ENCODE measurements around the gene DENND2D. TPM values are rescaled to one million over a fixed set of nuclear protein-coding genes. Genes with fewer than 3 reads are reported as not detected.

The DENND2D gene
- total RNA-seq, 4 donors from 2014 or later = 30.2 to 61.2 (median 39.2) TPM

DNA sequence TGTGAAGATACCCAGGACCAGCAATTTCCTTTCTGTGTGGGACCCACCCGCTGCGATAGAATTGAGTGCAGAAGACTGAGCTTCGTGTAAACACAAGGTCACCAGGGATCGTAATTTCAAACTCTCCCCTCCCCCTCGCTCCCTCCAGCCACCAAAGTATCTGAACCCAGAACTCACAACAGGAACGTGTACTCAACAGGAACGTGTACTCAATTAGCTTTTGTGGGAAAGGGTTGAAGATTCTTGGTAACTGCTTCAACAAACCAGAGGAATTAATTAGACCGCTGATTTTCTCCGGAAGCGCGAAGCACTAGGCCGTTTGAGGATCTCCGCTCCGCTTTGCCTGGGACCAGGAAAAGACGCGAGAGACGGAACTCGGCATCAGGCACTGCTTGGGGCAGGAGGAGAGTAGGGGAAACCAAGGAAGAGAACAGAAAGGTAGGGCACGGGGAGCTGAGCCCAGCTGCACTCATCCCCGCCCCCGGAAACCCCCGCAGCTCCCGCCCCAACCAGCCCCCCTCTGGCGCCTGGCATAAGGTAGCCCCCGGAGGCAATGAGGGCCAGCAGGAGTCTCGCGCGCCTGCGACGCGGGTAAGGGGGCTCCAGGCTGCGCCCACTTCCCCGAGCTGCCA, 61.0 kb downstream of the DENND2D start:
- TF ChIP-seq, protein P1, sequence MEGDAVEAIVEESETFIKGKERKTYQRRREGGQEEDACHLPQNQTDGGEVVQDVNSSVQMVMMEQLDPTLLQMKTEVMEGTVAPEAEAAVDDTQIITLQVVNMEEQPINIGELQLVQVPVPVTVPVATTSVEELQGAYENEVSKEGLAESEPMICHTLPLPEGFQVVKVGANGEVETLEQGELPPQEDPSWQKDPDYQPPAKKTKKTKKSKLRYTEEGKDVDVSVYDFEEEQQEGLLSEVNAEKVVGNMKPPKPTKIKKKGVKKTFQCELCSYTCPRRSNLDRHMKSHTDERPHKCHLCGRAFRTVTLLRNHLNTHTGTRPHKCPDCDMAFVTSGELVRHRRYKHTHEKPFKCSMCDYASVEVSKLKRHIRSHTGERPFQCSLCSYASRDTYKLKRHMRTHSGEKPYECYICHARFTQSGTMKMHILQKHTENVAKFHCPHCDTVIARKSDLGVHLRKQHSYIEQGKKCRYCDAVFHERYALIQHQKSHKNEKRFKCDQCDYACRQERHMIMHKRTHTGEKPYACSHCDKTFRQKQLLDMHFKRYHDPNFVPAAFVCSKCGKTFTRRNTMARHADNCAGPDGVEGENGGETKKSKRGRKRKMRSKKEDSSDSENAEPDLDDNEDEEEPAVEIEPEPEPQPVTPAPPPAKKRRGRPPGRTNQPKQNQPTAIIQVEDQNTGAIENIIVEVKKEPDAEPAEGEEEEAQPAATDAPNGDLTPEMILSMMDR (IDR thresholded peaks at IDR 0.05; ENCODE audit: low read depth) = no peak

Small RNA genes within 50 kb of the gene (small RNA-seq; reads per million reads assigned to genes)
- not detected for gene AL355816.1

Other genes with a start within 250 kb of the DENND2D start
- 10 to 100 TPM in 3 of 4 donors, 1 to 10 TPM in 1; 6.2 to 14.2 (median 12.9) TPM for gene LRIF1, start 236.7 kb downstream of the DENND2D start, total RNA-seq
- 100 to 1,000 TPM in 3 of 4 donors, 10 to 100 TPM in 1; 78.2 to 173 (median 123) TPM for gene DRAM2, start 60.6 kb downstream of the DENND2D start, total RNA-seq
- 10 to 100 TPM; 60.5 to 78.0 (median 72.8) TPM for gene CEPT1, start 60.4 kb downstream of the DENND2D start, total RNA-seq
- gene CHI3L2, start 27.1 kb upstream of the DENND2D start, total RNA-seq = 100 to 1,000 TPM in 1 of 4 donors, 10 to 100 TPM in 3; 10.9 to 173 (median 21.3) TPM
- gene CHIA, start 90.2 kb upstream of the DENND2D start, total RNA-seq = 1 to 10 TPM in 2 of 4 donors, not detected in 2; 2.6 to 3.6 TPM
- 10 to 100 TPM in 1 of 4 donors, 1 to 10 TPM in 2, under 1 TPM in 1; 0.49 to 11.5 (median 4.9) TPM for gene OVGP1, start 227.1 kb upstream of the DENND2D start, total RNA-seq
- gene WDR77, start 248.6 kb upstream of the DENND2D start, total RNA-seq = 10 to 100 TPM; 18.5 to 37.3 (median 21.6) TPM
- gene ATP5PB, start 248.8 kb upstream of the DENND2D start, total RNA-seq = 100 to 1,000 TPM; 114 to 272 (median 152) TPM